OCI-LY7 (cell line): ENCODE measurements around the gene STX8. TPM values are rescaled to one million over a fixed set of nuclear protein-coding genes. Genes with fewer than 3 reads are reported as not detected.

Experiments
- BruUV-seq: library from RNA; stranded (reverse); fragments of 400-500 nt; replicated peaks from 2 replicates; lab custom pipeline; 2021; lab: Mats Ljungman, UMichigan
- CTCF ChIA-PET: fragments of 300-600 bp; sonication (Branson Sonifier 250); formaldehyde crosslinking; loops from one replicate; lab custom pipeline; 2022; ENCODE audit warnings: antibody characterized with exemption; ENCODE audit not compliant: unreplicated experiment; lab: Charles Lee
- POLR2A ChIA-PET: fragments of 300-600 bp; sonication (Branson Sonifier 250); formaldehyde crosslinking; loops from one replicate; lab custom pipeline; 2022; ENCODE audit warnings: antibody characterized with exemption; lab: Charles Lee
- DNase-seq: peaks from one replicate; pipeline ENCODE4 v3.0.0-alpha.2; 2015; ENCODE audit warnings: low spot score
- H2AFZ ChIP-seq: fragments of 200-600 bp; sonication (generic), shearing (Covaris generic); 2 replicates; pipeline ENCODE4 v1.6.1; 2014; ENCODE audit warnings: mild to moderate bottlenecking, antibody characterized with exemption, low read length, moderate library complexity
- H3K27ac ChIP-seq: fragments of 200-600 bp; sonication (generic); 2 replicates; pipeline ENCODE4 v1.5.1; 2014; ENCODE audit warnings: mixed run types, low read depth, mild to moderate bottlenecking, moderate library complexity, low read length, inconsistent platforms; ENCODE audit not compliant: poor library complexity, severe bottlenecking
- H3K36me3 ChIP-seq: fragments of 200-600 bp; sonication (generic); 2 replicates; pipeline ENCODE4 v1.6.1; 2014; ENCODE audit warnings: mild to moderate bottlenecking, antibody characterized with exemption, low read length, moderate library complexity, mixed read lengths; ENCODE audit not compliant: insufficient read depth
- H3K4me1 ChIP-seq: fragments of 200-600 bp; sonication (generic); 2 replicates; pipeline ENCODE4 v1.5.1; 2014; ENCODE audit warnings: mild to moderate bottlenecking, low read length; ENCODE audit not compliant: insufficient read depth, poor library complexity, severe bottlenecking
- H3K4me2 ChIP-seq: fragments of 200-600 bp; sonication (generic); 2 replicates; pipeline ENCODE4 v1.6.1; 2014; ENCODE audit warnings: mild to moderate bottlenecking, low read length
- H3K4me3 ChIP-seq: fragments of 200-600 bp; sonication (generic); 2 replicates; pipeline ENCODE4 v1.5.1; 2014; ENCODE audit warnings: mild to moderate bottlenecking, low read depth, low read length; ENCODE audit not compliant: poor library complexity, severe bottlenecking
- H3K79me2 ChIP-seq: fragments of 200-600 bp; sonication (generic); 2 replicates; pipeline ENCODE4 v1.6.1; 2016; ENCODE audit warnings: low read depth, mild to moderate bottlenecking, low read length, moderate library complexity, mixed read lengths; ENCODE audit not compliant: insufficient read depth
- H3K9me2 ChIP-seq: fragments of 200-600 bp; sonication (generic); 2 replicates; pipeline ENCODE4 v1.6.1; 2016; ENCODE audit warnings: mild to moderate bottlenecking, low read length, mixed read lengths; ENCODE audit not compliant: insufficient read depth
- H3K9me3 ChIP-seq: fragments of 200-600 bp; sonication (generic); 2 replicates; pipeline ENCODE4 v1.6.1; 2014; ENCODE audit warnings: mild to moderate bottlenecking, mixed run types, low read length, mixed read lengths
- H4K20me1 ChIP-seq: fragments of 200-600 bp; sonication (generic); 2 replicates; pipeline ENCODE4 v1.6.1; 2014; ENCODE audit warnings: mild to moderate bottlenecking, antibody characterized with exemption, low read length, moderate library complexity, mixed read lengths; ENCODE audit not compliant: insufficient read depth
- CTCF ChIP-seq: fragments of 200-600 bp; sonication (generic); conservative IDR thresholded peaks from 2 replicates; pipeline ENCODE4 v1.5.1; 2014; ENCODE audit warnings: mild to moderate bottlenecking, antibody characterized with exemption, low read length, moderate library complexity, mixed read lengths
- EZH2phosphoT487 ChIP-seq: fragments of 200-600 bp; sonication (generic); IDR thresholded peaks from 2 replicates; pipeline ENCODE4 v1.6.1; 2018; ENCODE audit warnings: low read depth, borderline replicate concordance, mild to moderate bottlenecking, mixed run types, antibody characterized with exemption, low read length, moderate library complexity, mixed read lengths
- intact Hi-C: fragments of 100-400 bp; cut with micrococcal nuclease; formaldehyde crosslinking; loops from one replicate; pipeline ENCODE4 v1.10.0; 2022; ENCODE audit not compliant: unreplicated experiment
- total RNA-seq, 2 experiments: library from RNA; depleted of rRNA in 1 of 2; stranded (reverse); fragments of >200 nt in 1 of 2; shearing (Covaris generic) in 1 of 2; gene quantifications; 2 replicates each; pipeline ENCODE4 v1.2.3, GENCODE V29; 2014 to 2022

Gene STX8
- total RNA-seq, 2 experiments from 2014 or later, result 56.7 to 69.0 TPM

GRCh38 chr17:9594065-9594464 is 18.4 kb upstream of the STX8 start:
- no peaks in the 10 kb centered on the region for H3K4me1 ChIP-seq
- no peaks in the 10 kb centered on the region for H3K9me2 ChIP-seq
- ChIA-PET CTCF (no interaction called here), POLR2A (no interaction called here)
- no peaks in the 10 kb centered on the region for H4K20me1 ChIP-seq
- no peak for DNase-seq
- H3K79me2 ChIP-seq, result no peaks in the 10 kb centered on the region
- no peak overlapping the region for H3K27ac ChIP-seq
- TF ChIP-seq EZH2phosphoT487, result no peak
- no peak overlapping the region for H2AFZ ChIP-seq
- H3K4me2 ChIP-seq, result no peak overlapping the region
- no peaks in the 10 kb centered on the region for H3K36me3 ChIP-seq
- no peak overlapping the region for H3K4me3 ChIP-seq
- intact Hi-C loops, result no loop called here
- H3K9me3 ChIP-seq, result no peaks in the 10 kb centered on the region
- no TSS peak for BruUV-seq

GRCh38 chr17:9587969-9588656 is 12.5 kb upstream of the STX8 start:
- TF ChIP-seq CTCF (no peak), EZH2phosphoT487 (no peak)
- Histone ChIP-seq H3K4me2 (no peak overlapping the region), H3K4me1 (no peaks in the 10 kb centered on the region), H2AFZ (no peak overlapping the region), H3K9me3 (0 out of 2 replicates have a peak, but pooled peaks cover 6% of the 10 kb centered on the region), H3K4me3 (no peak overlapping the region), H3K79me2 (no peaks in the 10 kb centered on the region), H3K9me2 (no peaks in the 10 kb centered on the region), H3K27ac (no peak overlapping the region), H4K20me1 (no peaks in the 10 kb centered on the region), H3K36me3 (no peaks in the 10 kb centered on the region)
- intact Hi-C loops, result no loop called here
- BruUV-seq, result no TSS peak
- ChIA-PET POLR2A (no interaction called here), CTCF (no interaction called here)
- DNase-seq, result peak; percentile 35

- peak; percentile 1 for DNase-seq
- Histone ChIP-seq H3K9me3 (no peaks in the 10 kb centered on the region), H2AFZ (peak overlapping the region; percentile 79), H3K9me2 (no peaks in the 10 kb centered on the region), H3K36me3 (no peaks in the 10 kb centered on the region), H4K20me1 (no peaks in the 10 kb centered on the region), H3K79me2 (peaks cover 20% of the 10 kb centered on the region; the same call in 1 of the 2 replicates), H3K27ac (no peak overlapping the region), H3K4me3 (no peak overlapping the region), H3K4me1 (peaks cover 10% of the 10 kb centered on the region), H3K4me2 (peak overlapping the region; percentile 97; the same call in 1 of the 2 replicates)
- intact Hi-C loops, result loop anchor here (5.0 kb wide), 1 partner anchor 150 kb away; no protein-coding TSS in a partner anchor
- TF ChIP-seq CTCF, result peak; percentile 48; the same call in 1 of the 2 replicates
- TF ChIP-seq EZH2phosphoT487, result no peak
- BruUV-seq, result no TSS peak
- ChIA-PET POLR2A (interaction anchor here (0.6 to 0.7 kb wide), 2 partner anchors 12 to 16 kb away, joined by 3 to 5 read pairs; no protein-coding TSS in a partner anchor), CTCF (no interaction called here)
Measured at GRCh38 chr17:9577373-9577709, 1.7 kb upstream of the STX8 start.
